ENCODE results near the gene KRT84.

DNA sequence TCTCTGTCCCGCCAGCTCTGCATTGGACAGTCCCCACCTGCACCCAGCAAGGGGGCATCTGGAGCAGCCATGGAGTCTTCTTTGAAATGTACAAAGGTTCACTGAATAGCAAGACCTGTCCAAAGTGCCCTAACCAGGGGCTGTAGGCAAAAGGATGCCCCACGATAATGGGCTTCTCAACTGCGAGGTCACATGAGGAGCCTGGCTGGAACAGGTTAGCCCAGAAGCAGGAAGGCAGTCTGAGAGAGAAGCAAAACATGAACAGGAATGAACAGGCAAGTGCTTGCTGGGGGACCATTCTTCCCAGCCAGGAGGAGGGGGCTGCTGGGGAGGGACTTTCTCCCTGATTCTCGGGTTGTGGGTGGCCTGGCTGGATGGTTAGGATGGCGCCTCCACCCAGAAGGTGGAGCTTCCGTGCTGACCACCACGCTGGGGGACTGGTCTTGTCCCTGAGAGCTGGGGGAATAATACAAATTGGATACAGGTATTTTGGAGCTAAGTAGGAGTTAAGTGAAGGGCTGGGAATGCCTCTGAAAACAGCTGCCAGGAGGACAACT, 25.3 kb downstream of the KRT84 start:
- TF ChIP-seq CTCF (IDR thresholded peaks at IDR 0.05) (no peak), POLR2A (IDR thresholded peaks at IDR 0.05) (no peak)
